Tibial nerve (tissue), 4 donors: ENCODE data around the gene ANGEL2.

Source experiments
- EP300 ChIP-seq, 2 donors: sonication (generic); formaldehyde crosslinking; IDR thresholded peaks; one replicate each; pipeline ENCODE4 v1.6.1; 2017; ENCODE audit warnings: antibody characterized with exemption in 2 of 2, mild to moderate bottlenecking in 1 of 2
- POLR2A ChIP-seq, 2 donors: fragments of 450-650 bp; IDR thresholded peaks; one replicate each; pipeline ENCODE4 v1.6.1; 2017; ENCODE audit warnings: antibody characterized with exemption in 2 of 2, mild to moderate bottlenecking in 2 of 2, moderate library complexity in 2 of 2
- TF ChIP-seq, protein P1 (sequence below), 5 experiments: fragments of 200-600 bp in 3 of 5; fragments of 450-650 bp in 2 of 5; sonication (generic) in 3 of 5; IDR thresholded peaks; one replicate each; pipeline ENCODE4 v1.5.1; 2016 to 2019; ENCODE audit warnings: antibody characterized with exemption in 5 of 5, mild to moderate bottlenecking in 3 of 5, moderate library complexity in 2 of 5

DNA sequence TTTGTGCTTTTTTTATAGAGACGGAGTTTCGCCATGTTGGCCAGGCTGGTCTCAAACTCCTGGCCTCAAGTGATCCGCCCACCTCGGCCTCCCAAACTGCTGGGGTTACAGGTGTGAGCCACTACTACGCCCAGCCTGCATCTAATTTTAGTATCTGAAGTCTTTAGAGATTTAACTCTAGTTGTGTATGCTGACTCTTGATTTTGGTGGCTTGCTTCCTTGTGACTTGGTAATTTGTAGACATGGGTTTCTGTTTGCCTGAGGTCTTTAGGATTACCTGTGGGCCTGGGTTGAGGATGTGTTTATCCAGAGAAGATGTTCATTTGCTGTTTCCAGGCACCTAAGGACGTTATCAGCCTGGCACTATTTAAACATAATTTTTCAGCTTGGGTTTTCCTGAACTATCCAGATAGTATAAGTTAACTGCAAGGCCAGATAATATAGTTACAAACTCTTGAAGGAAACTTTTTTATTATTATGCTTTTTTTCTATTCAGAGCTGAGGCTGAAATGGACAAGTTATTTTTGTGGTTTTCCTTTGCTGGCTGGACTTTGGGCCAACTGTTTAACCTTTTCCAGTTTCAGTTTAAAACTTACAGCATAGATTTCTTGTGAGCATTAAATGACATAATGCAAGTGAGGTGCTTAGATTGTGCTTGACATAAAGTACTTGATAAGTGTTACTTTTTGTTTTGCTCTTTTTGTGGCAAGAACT lies 72.8 kb downstream of the ANGEL2 start:
- TF ChIP-seq, protein P1, sequence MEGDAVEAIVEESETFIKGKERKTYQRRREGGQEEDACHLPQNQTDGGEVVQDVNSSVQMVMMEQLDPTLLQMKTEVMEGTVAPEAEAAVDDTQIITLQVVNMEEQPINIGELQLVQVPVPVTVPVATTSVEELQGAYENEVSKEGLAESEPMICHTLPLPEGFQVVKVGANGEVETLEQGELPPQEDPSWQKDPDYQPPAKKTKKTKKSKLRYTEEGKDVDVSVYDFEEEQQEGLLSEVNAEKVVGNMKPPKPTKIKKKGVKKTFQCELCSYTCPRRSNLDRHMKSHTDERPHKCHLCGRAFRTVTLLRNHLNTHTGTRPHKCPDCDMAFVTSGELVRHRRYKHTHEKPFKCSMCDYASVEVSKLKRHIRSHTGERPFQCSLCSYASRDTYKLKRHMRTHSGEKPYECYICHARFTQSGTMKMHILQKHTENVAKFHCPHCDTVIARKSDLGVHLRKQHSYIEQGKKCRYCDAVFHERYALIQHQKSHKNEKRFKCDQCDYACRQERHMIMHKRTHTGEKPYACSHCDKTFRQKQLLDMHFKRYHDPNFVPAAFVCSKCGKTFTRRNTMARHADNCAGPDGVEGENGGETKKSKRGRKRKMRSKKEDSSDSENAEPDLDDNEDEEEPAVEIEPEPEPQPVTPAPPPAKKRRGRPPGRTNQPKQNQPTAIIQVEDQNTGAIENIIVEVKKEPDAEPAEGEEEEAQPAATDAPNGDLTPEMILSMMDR (IDR thresholded peaks at IDR 0.05), result no peak
- TF ChIP-seq POLR2A (IDR thresholded peaks at IDR 0.05) (no peak), EP300 (IDR thresholded peaks at IDR 0.05) (no peak)
